ENCODE data around the gene TBC1D9. TPM values are rescaled to one million over a fixed set of nuclear protein-coding genes. Genes with fewer than 3 reads are reported as not detected.

Gene TBC1D9
- total RNA-seq, 1 experiment from 2014 or later, result 21.7 TPM

DNA sequence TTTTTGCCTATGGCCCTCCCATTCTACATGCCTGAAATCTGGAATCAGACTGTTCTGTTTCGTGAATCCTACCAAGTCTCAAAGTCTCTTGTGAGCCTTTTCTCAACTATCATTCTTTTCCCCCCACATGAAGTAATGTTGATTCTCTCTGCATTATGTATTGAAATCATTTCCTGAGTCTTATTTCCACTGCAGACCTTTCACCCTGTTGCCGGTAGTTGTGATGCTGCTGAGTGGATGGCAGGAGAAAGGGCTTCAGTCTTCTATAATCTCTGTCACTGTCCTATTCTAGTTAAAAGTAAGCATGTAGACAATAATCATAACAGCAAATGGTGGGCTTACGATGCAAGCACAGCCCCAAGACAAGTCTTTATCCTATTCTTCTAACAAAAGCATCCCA, 75.0 kb downstream of the TBC1D9 start:
- BruUV-seq (replicated peaks), result no TSS peak
- in situ Hi-C loops (cut with HindIII; ENCODE audit: low pct_unique_long_range_greater_than_20kb, low sequenced_read_pairs) (no loop called here), intact Hi-C loops (cut with micrococcal nuclease; ENCODE audit: unreplicated experiment) (no loop called here)
- no peak for DNase-seq (ENCODE audit: low read depth, low spot score)
- Histone ChIP-seq H3K27me3 (ENCODE audit: control insufficient read depth, insufficient read depth, low read length) (no peaks in the 10 kb centered on the region), H3K4me1 (ENCODE audit: control insufficient read depth, insufficient read depth, low read length) (no peaks in the 10 kb centered on the region), H3K4me3 (ENCODE audit: low read depth in 2 of 2, low read length in 2 of 2) (no peak overlapping the region), H3K9me3 (ENCODE audit: control insufficient read depth, insufficient read depth, low read depth, low read length) (no peaks in the 10 kb centered on the region), H3K27ac (ENCODE audit: low read length) (no peak overlapping the region), H3K36me3 (ENCODE audit: control insufficient read depth, insufficient read depth, low read length) (no peaks in the 10 kb centered on the region)
- CTCF ChIA-PET, result no interaction called here
- no peak for TF ChIP-seq TCF7L2 (IDR thresholded peaks at IDR 0.05; ENCODE audit: low read depth, low read length)
- TF ChIP-seq SIN3A (IDR thresholded peaks at IDR 0.05; ENCODE audit: borderline replicate concordance, insufficient read depth, low read depth, low read length), result no peak
- TF ChIP-seq POLR2AphosphoS5 (IDR thresholded peaks at IDR 0.05; ENCODE audit: low read depth, low read length), result no peak
- TF ChIP-seq REST (IDR thresholded peaks at IDR 0.05; ENCODE audit: insufficient read depth in 1 of 2, low read depth in 2 of 2, low read length in 1 of 2), result no peak
- TF ChIP-seq CTCF (IDR thresholded peaks at IDR 0.05), result no peak
- POLR2A ChIA-PET, result no interaction called here
- no peak for ATAC-seq

DNA sequence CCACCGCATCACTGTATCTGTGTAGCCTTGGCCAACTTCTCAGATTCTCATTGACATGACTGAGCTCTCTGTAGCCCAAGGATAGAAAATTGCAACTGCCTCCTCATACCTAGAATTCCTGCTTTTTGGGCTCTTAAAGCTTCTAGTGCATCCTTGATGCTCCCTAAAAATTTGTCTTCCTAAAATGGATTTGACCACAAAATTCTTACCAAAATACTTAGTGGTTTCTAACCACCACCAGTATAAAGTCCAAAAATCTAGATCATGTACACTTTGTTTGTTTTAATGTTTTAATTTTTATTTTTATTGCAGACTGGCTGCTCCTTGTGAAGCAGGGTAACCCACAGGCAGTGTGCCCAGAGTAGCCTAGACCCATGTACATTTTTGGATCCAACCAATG, 75.5 kb downstream of the TBC1D9 start:
- no TSS peak for BruUV-seq (replicated peaks)
- Histone ChIP-seq H3K4me1 (ENCODE audit: control insufficient read depth, insufficient read depth, low read length) (no peaks in the 10 kb centered on the region), H3K4me3 (ENCODE audit: low read depth in 2 of 2, low read length in 2 of 2) (no peak overlapping the region), H3K27ac (ENCODE audit: low read length) (no peak overlapping the region), H3K36me3 (ENCODE audit: control insufficient read depth, insufficient read depth, low read length) (no peaks in the 10 kb centered on the region), H3K9me3 (ENCODE audit: control insufficient read depth, insufficient read depth, low read depth, low read length) (no peaks in the 10 kb centered on the region), H3K27me3 (ENCODE audit: control insufficient read depth, insufficient read depth, low read length) (no peaks in the 10 kb centered on the region)
- no peak for DNase-seq (ENCODE audit: low read depth, low spot score)
- no peak for ATAC-seq
- CTCF ChIA-PET, result no interaction called here
- TF ChIP-seq TCF7L2 (IDR thresholded peaks at IDR 0.05; ENCODE audit: low read depth, low read length), result no peak
- no peak for TF ChIP-seq POLR2AphosphoS5 (IDR thresholded peaks at IDR 0.05; ENCODE audit: low read depth, low read length)
- no peak for TF ChIP-seq CTCF (IDR thresholded peaks at IDR 0.05)
- no peak for TF ChIP-seq SIN3A (IDR thresholded peaks at IDR 0.05; ENCODE audit: borderline replicate concordance, insufficient read depth, low read depth, low read length)
- no peak for TF ChIP-seq REST (IDR thresholded peaks at IDR 0.05; ENCODE audit: insufficient read depth in 1 of 2, low read depth in 2 of 2, low read length in 1 of 2)
- intact Hi-C loops (cut with micrococcal nuclease; ENCODE audit: unreplicated experiment) (no loop called here), in situ Hi-C loops (cut with HindIII; ENCODE audit: low pct_unique_long_range_greater_than_20kb, low sequenced_read_pairs) (no loop called here)
- POLR2A ChIA-PET, result no interaction called here
